ENCODE results near the gene CCR4. TPM values are rescaled to one million over a fixed set of nuclear protein-coding genes. Genes with fewer than 3 reads are reported as not detected.
A peak's percentile ranks its signal among the peaks of the same experiment; 100 is the strongest.

CCR4 gene
- total and polyA plus RNA-seq, 9 of the 15 experiments (the other 6 are each of a cell fraction or from before 2014, with no cell fraction given), result 0.04 to 0.47 (median 0.25) TPM; not detected in 1

GRCh38 chr3:32972482-32973146, 21.2 kb downstream of the CCR4 start (continued):
- TF ChIP-seq IFI16 (CRISPR knock-in tag; IDR thresholded peaks at IDR 0.05) (no peak), GTF2B (IDR thresholded peaks at IDR 0.05; ENCODE audit: extremely low read depth, insufficient read length) (no peak), TCF3 (CRISPR knock-in tag; IDR thresholded peaks at IDR 0.05) (peak; percentile 98), ZNF740 (CRISPR knock-in tag; IDR thresholded peaks at IDR 0.05) (no peak), ZNF740 (tag; IDR thresholded peaks at IDR 0.05) (0 out of 4 replicates have a peak, but pooled peaks of 1 of the 2 experiments have one; percentile 45), SAFB2 (IDR thresholded peaks at IDR 0.05; ENCODE audit: borderline replicate concordance, low read depth, low read length, severe bottlenecking) (no peak), CXXC5 (CRISPR knock-in tag; IDR thresholded peaks at IDR 0.05) (peak; percentile 67), ZNF143 (CRISPR knock-in tag; IDR thresholded peaks at IDR 0.05) (no peak), GATA2 (CRISPR knock-in tag; IDR thresholded peaks at IDR 0.05) (peak; percentile 97), ZC3H11A (IDR thresholded peaks at IDR 0.05; ENCODE audit: low read depth, low read length) (no peak), FOXK1 (CRISPR knock-in tag; IDR thresholded peaks at IDR 0.05; ENCODE audit: borderline replicate concordance) (no peak), BRD4 (IDR thresholded peaks at IDR 0.05) (no peak), PKNOX1 (IDR thresholded peaks at IDR 0.05) (peak; percentile 28; the same call in 1 of the 2 replicates), ZNF124 (CRISPR knock-in tag; IDR thresholded peaks at IDR 0.05) (no peak), ZNF253 (CRISPR knock-in tag; conservative IDR thresholded peaks at IDR 0.05) (no peak), NFRKB (IDR thresholded peaks at IDR 0.05; ENCODE audit: low read depth) (peak; percentile 35; the same call in 1 of the 2 replicates), SMARCA4 (IDR thresholded peaks at IDR 0.05) (peak; percentile 98), ZZZ3 (IDR thresholded peaks at IDR 0.05) (no peak), SMAD4 (CRISPR knock-in tag; conservative IDR thresholded peaks at IDR 0.05) (peak; percentile 99), ZNF699 (CRISPR knock-in tag; IDR thresholded peaks at IDR 0.05; ENCODE audit: insufficient replicate concordance) (no peak), ZNF133 (CRISPR knock-in tag; IDR thresholded peaks at IDR 0.05) (no peak), CGGBP1 (CRISPR knock-in tag; IDR thresholded peaks at IDR 0.05) (0 out of 2 replicates have a peak, but pooled peaks have one; percentile 11), KLF16 (IDR thresholded peaks at IDR 0.05) (peak; percentile 84), CREB1 (IDR thresholded peaks at IDR 0.05) (peak; percentile 59), CREB1 (CRISPR knock-in tag; IDR thresholded peaks at IDR 0.05) (no peak), HMBOX1 (IDR thresholded peaks at IDR 0.05) (peak; percentile 94)

All from K562 (cell line).